ENCODE data around the gene SLC7A6.

- TF ChIP-seq JUND (IDR thresholded peaks at IDR 0.05) (no peak), CTCF (IDR thresholded peaks at IDR 0.05 in 2 of 3, conservative IDR thresholded peaks at IDR 0.05 in 1 of 3; ENCODE audit: borderline replicate concordance in 1 of 3, insufficient read depth in 1 of 3, low read depth in 2 of 3, low read length in 2 of 3) (no peak), MAX (IDR thresholded peaks at IDR 0.05) (no peak), TCF7L2 (IDR thresholded peaks at IDR 0.05; ENCODE audit: borderline replicate concordance, extremely low read depth, insufficient read depth, insufficient read length) (no peak), EZH2 (IDR thresholded peaks at IDR 0.05) (no peak), RAD21 (IDR thresholded peaks at IDR 0.05; ENCODE audit: low read depth) (no peak), POLR2AphosphoS5 (IDR thresholded peaks at IDR 0.05; ENCODE audit: low read depth, low read length) (no peak), POLR2A (IDR thresholded peaks at IDR 0.05; ENCODE audit: borderline replicate concordance, extremely low read depth, insufficient read depth, insufficient read length) (no peak), SP1 (IDR thresholded peaks at IDR 0.05; ENCODE audit: low read depth) (no peak), ZFX (IDR thresholded peaks at IDR 0.05) (no peak), REST (IDR thresholded peaks at IDR 0.05; ENCODE audit: low read depth) (no peak), ATF3 (IDR thresholded peaks at IDR 0.05) (no peak)
These were observed 30.5 kb upstream of the SLC7A6 start for GRCh38 chr16:68233835-68234187.

Data from HCT116 (cell line).